HEK293 (cell line): ENCODE measurements around the gene GALR2.

Experiments
- CTCF ChIA-PET: fragments of 350-600 bp; formaldehyde crosslinking; extraction: SDS; loops from one replicate; lab custom pipeline; 2021; ENCODE audit warnings: antibody characterized with exemption; lab: Yijun Ruan, JAX
- POLR2A ChIA-PET: fragments of 300-600 bp; formaldehyde crosslinking; extraction: SDS; loops from one replicate; lab custom pipeline; 2020; ENCODE audit warnings: antibody characterized with exemption, inconsistent platforms; lab: Yijun Ruan, JAX
- H3K27ac ChIP-seq: fragments of 200-500 bp; sonication (Bioruptor generic); 2 replicates; pipeline ENCODE4 v1.5.1; 2014; ENCODE audit warnings: low read depth, low read length, control low read depth, inconsistent platforms; ENCODE audit errors: extremely low read depth
- H3K36me3 ChIP-seq, 2 experiments: fragments of 200-500 bp in 1 of 2; sonication (Bioruptor generic) in 1 of 2; 1 replicate in 1 of 2; 2 replicates in 1 of 2; pipeline ENCODE4 v1.5.1; 2014 to 2017; ENCODE audit warnings: inconsistent platforms in 2 of 2, low read length in 2 of 2; ENCODE audit not compliant: control insufficient read depth in 2 of 2, insufficient read depth in 1 of 2
- H3K4me1 ChIP-seq: fragments of 200-500 bp; sonication (Bioruptor generic); 2 replicates; pipeline ENCODE4 v1.5.1; 2014; ENCODE audit warnings: mild to moderate bottlenecking, low read length, inconsistent platforms; ENCODE audit not compliant: control insufficient read depth, insufficient read depth
- H3K4me3 ChIP-seq: 2 replicates; pipeline ENCODE4 v1.5.1; 2011; ENCODE audit warnings: low read depth, mild to moderate bottlenecking, control low read depth, low read length, moderate library complexity
- H3K9me3 ChIP-seq: fragments of 200-500 bp; sonication (Bioruptor generic); 2 replicates; pipeline ENCODE4 v1.5.1; 2014; ENCODE audit warnings: low read depth, low read length, inconsistent platforms; ENCODE audit not compliant: control insufficient read depth, insufficient read depth
- PBX3 ChIP-seq: sonication (generic); formaldehyde crosslinking; IDR thresholded peaks from 2 replicates; pipeline ENCODE4 v1.8.1; 2022; ENCODE audit warnings: mild to moderate bottlenecking, moderate library complexity, missing genetic modification reagents
- PRDM2 ChIP-seq: fragments of 450-650 bp; formaldehyde crosslinking; IDR thresholded peaks from 2 replicates; pipeline ENCODE4 v1.5.1; 2016; ENCODE audit warnings: missing biosample characterization, missing genetic modification characterization, borderline replicate concordance
- SCRT2 ChIP-seq: fragments of 450-650 bp; formaldehyde crosslinking; IDR thresholded peaks from 2 replicates; pipeline ENCODE4 v1.5.1; 2016; ENCODE audit warnings: missing biosample characterization, missing genetic modification characterization
- ZBTB8A ChIP-seq: fragments of 450-650 bp; formaldehyde crosslinking; IDR thresholded peaks from 2 replicates; pipeline ENCODE4 v1.5.1; 2016; ENCODE audit warnings: missing biosample characterization, missing genetic modification characterization
- ZFP37 ChIP-seq: fragments of 450-650 bp; formaldehyde crosslinking; IDR thresholded peaks from 2 replicates; pipeline ENCODE4 v1.5.1; 2016; ENCODE audit warnings: missing biosample characterization, missing genetic modification characterization
- ZNF2 ChIP-seq: fragments of 450-650 bp; formaldehyde crosslinking; IDR thresholded peaks from 2 replicates; pipeline ENCODE4 v1.5.1; 2016; ENCODE audit warnings: missing biosample characterization, missing genetic modification characterization
- ZNF202 ChIP-seq: fragments of 450-650 bp; formaldehyde crosslinking; IDR thresholded peaks from 2 replicates; pipeline ENCODE4 v1.5.1; 2016; ENCODE audit warnings: missing biosample characterization, missing genetic modification characterization, borderline replicate concordance
- ZNF530 ChIP-seq: fragments of 450-650 bp; formaldehyde crosslinking; IDR thresholded peaks from 2 replicates; pipeline ENCODE4 v1.5.1; 2016; ENCODE audit warnings: low read depth, missing biosample characterization, missing genetic modification characterization
- ZNF544 ChIP-seq: fragments of 450-650 bp; formaldehyde crosslinking; IDR thresholded peaks from 2 replicates; pipeline ENCODE4 v1.5.0; 2017; ENCODE audit warnings: missing biosample characterization, missing genetic modification characterization
- ZNF558 ChIP-seq: fragments of 450-650 bp; formaldehyde crosslinking; IDR thresholded peaks from 2 replicates; pipeline ENCODE4 v1.5.1; 2016; ENCODE audit warnings: missing biosample characterization, missing genetic modification characterization
- ZNF610 ChIP-seq: fragments of 450-650 bp; formaldehyde crosslinking; IDR thresholded peaks from 2 replicates; pipeline ENCODE4 v1.5.1; 2016; ENCODE audit warnings: missing biosample characterization, missing genetic modification characterization, borderline replicate concordance
- ZSCAN18 ChIP-seq: fragments of 450-650 bp; formaldehyde crosslinking; IDR thresholded peaks from 2 replicates; pipeline ENCODE4 v1.5.1; 2016; ENCODE audit warnings: missing biosample characterization, missing genetic modification characterization

GALR2 gene

GRCh38 chr17:76076146-76076764 is 1.7 kb downstream of the GALR2 start:
- H3K27ac ChIP-seq: no peak overlapping the region
- TF ChIP-seq ZSCAN18 (tag by site-specific recombination) (no peak), ZNF558 (tag by site-specific recombination) (no peak), PBX3 (CRISPR knock-in tag) (no peak), ZNF610 (no peak), PRDM2 (tag by site-specific recombination) (no peak), ZFP37 (tag by site-specific recombination) (no peak), ZNF544 (tag by site-specific recombination) (no peak), ZNF530 (tag by site-specific recombination) (no peak)
- no peaks in the 10 kb centered on the region for H3K36me3 ChIP-seq
- peaks cover 8% of the 10 kb centered on the region for H3K4me1 ChIP-seq
- no peak overlapping the region for H3K4me3 ChIP-seq
- ChIA-PET CTCF (interaction anchor here (0.6 to 1.6 kb wide), 5 partner anchors 8 to 423 kb away, joined by 3 to 7 read pairs (median 4); no protein-coding TSS in a partner anchor), POLR2A (interaction anchor here (0.5 to 1.4 kb wide), 2 partner anchors 62 to 120 kb away, joined by 3 to 5 read pairs; no protein-coding TSS in a partner anchor)
- H3K9me3 ChIP-seq: no peaks in the 10 kb centered on the region

GRCh38 chr17:76076765-76077583 is 2.4 kb downstream of the GALR2 start:
- CTCF ChIA-PET: interaction anchor here (0.9 kb wide), 2 partner anchors 63 to 66 kb away, joined by 3 to 5 read pairs; no protein-coding TSS in a partner anchor
- TF ChIP-seq SCRT2 (tag by site-specific recombination): peak; percentile 66
- TF ChIP-seq ZNF2: no peak
- no peak for TF ChIP-seq ZNF202 (tag by site-specific recombination)
- no peak for TF ChIP-seq ZBTB8A (tag by site-specific recombination)
- TF ChIP-seq, all 188 proteins: peak for 1
- H3K27ac ChIP-seq: no peak overlapping the region
- peaks cover 8% of the 10 kb centered on the region for H3K4me1 ChIP-seq
- peaks cover 0 to 5% of the 10 kb centered on the region in 2 experiments; a peak in 1 of 3 replicates for H3K36me3 ChIP-seq
- POLR2A ChIA-PET: interaction anchor here (0.5 to 1.0 kb wide), 4 partner anchors 12 to 121 kb away, joined by 3 to 7 read pairs (median 3); no protein-coding TSS in a partner anchor
- H3K4me3 ChIP-seq: no peak overlapping the region
- H3K9me3 ChIP-seq: no peaks in the 10 kb centered on the region
